Omental fat pad (tissue), 4 donors: ENCODE results near the gene LGALS4. TPM values are rescaled to one million over a fixed set of nuclear protein-coding genes. Genes with fewer than 3 reads are reported as not detected.
"Not testable (repeated sequence)": the region's sequence is repeated elsewhere in the genome, so short reads cannot be mapped to it uniquely, and the experiment has no call there.

Experiments
- ATAC-seq: fragments of 150-250 bp; one replicate; pipeline ENCODE4 v1.9.1; 2016; ENCODE audit warnings: mild to moderate bottlenecking, moderate library complexity; ENCODE audit not compliant: low FRiP score
- DNase-seq: peaks from one replicate; pipeline ENCODE4 v3.0.0-alpha.2; 2019; ENCODE audit warnings: low spot score
- CTCF ChIP-seq, 3 donors: fragments of 450-650 bp; IDR thresholded peaks; one replicate each; pipeline ENCODE4 v1.5.1; 2016 to 2017; ENCODE audit warnings: antibody characterized with exemption in 3 of 3, mild to moderate bottlenecking in 3 of 3, moderate library complexity in 2 of 3
- total RNA-seq, 4 donors: library from RNA; depleted of rRNA; stranded (reverse); fragments of >200 nt; gene quantifications; one replicate each; pipeline ENCODE4 v1.1.0, GENCODE V29; 2016

LGALS4 gene
- total RNA-seq, 4 donors from 2014 or later: 0.46 to 1.6 TPM; not detected in 2

DNA sequence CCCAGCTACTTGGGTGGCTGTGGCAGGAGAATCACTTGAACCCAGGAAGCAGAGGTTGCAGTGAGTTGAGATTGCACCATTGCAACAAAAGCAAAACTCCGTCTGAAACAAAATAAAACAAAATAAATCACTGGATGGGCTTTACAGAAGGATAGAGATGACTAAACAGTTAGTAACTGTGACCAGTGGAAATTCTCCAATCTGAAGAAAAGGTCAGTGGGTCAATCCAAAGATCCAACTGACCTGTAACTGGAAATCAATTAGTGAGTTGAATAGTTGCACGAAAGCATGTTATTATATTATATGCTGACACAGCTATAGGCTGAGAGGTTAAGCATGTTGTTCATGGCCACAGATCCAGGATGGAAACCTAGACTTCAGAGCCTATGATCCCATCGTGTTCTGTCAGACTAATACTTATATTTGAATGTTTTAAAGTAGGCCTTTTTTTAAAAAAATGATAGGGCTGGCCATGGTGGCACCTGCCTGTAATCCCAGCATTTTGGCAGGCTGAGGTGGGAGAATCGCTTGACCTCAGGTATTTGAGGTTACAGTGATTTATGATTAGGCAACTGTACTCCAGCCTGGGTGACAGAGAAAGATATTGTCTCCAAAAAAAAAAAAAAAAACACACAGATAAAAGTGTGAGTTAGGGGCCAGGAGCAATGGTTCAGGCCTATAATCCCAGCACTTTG, 17.4 kb upstream of the LGALS4 start:
- no peak for ATAC-seq
- TF ChIP-seq CTCF (IDR thresholded peaks at IDR 0.05): no peak

GRCh38 chr19:38829203-38829602, 16.5 kb upstream of the LGALS4 start:
- not testable (repeated sequence) for DNase-seq, ATAC-seq

More for the DNA sequence above, 17.4 kb upstream of the LGALS4 start:
- DNase-seq: no peak

GRCh38 chr19:38826856-38827551, 14.3 kb upstream of the LGALS4 start:
- TF ChIP-seq CTCF (IDR thresholded peaks at IDR 0.05): no peak
- ATAC-seq: no peak
- DNase-seq: no peak

DNA sequence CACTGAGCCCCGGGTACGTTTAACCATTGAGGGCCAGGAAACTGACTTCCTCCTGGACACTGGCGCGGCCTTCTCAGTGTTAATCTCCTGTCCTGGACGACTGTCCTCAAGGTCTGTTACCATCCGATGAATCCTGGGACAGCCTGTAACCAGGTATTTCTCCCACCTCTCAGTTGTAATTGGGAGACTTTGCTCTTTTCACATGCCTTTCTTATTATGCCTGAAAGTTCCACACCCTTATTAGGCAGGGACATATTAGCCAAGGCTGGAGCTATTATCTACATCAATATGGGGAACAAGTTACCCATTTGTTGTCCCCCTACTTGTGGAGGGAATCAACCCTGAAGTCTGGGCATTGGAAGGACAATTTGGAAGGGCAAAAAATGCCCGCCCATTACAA, 13.2 kb upstream of the LGALS4 start:
- DNase-seq, ATAC-seq: not testable (repeated sequence)

GRCh38 chr19:38821230-38821825, 8.6 kb upstream of the LGALS4 start:
- not testable (repeated sequence) for DNase-seq, ATAC-seq

GRCh38 chr19:38819231-38819920, 6.6 kb upstream of the LGALS4 start:
- ATAC-seq: no peak
- DNase-seq: no peak
- TF ChIP-seq CTCF (IDR thresholded peaks at IDR 0.05): no peak

DNA sequence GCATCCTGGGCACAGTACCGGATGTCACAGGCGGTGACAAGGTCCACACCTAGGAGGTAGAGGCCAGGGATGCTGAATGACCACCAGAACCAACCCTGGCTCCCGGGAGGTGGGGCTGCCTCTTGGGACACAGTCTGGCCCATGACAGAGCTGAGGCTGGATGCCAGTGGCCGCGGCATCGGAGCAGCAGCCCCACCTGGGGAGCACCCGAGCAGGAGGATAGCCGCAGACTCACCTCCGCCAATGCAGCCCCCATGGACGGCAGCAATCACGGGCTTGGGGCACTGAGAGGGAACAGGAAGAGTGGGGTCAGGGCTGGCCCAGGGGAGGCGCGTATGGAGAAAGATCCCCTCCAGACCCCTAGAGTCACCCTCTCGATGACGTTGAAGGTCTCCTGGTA, 4.3 kb upstream of the LGALS4 start:
- DNase-seq (no peak), ATAC-seq (no peak)
- TF ChIP-seq CTCF (IDR thresholded peaks at IDR 0.05): no peak

DNA sequence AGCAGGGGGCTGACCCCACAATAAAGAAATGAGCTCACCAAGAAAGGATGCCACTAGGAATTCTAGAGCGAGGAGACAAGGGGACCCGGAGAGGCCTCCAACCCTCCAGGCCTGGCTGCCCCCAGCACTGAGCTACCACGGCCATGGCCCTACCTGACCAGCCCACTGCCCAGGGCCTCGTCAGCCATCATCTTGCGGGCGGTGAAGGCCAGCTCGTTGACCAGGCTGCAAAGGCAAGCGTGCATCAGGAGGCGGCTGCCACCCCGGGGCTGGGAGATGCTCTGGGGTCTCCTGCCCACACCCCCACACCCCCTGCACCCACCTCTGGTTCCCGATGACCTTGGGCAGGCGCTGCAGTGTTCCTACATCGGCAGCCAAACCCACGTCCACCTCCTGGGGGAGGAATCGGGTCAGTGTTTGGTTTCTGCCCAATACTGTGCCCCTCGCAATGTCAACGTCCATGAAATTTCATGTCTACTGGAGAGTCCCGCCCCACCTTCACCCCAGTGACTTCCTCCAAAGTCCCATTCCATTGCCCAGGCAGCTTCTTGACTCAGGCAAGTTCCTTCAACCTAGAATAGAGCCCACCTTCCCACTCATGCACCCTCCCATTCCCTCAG, 3.5 kb upstream of the LGALS4 start:
- TF ChIP-seq CTCF (IDR thresholded peaks at IDR 0.05): no peak
- DNase-seq (no peak), ATAC-seq (no peak)
